HK-2 (cell line): ENCODE measurements around the gene MAS1L.
A peak's percentile ranks its signal among the peaks of the same experiment; 100 is the strongest.

Experiments
- DNase-seq: peaks from one replicate; pipeline ENCODE4 v3.0.0-alpha.2; 2018; ENCODE audit not compliant: unreplicated experiment

The MAS1L gene, protein sequence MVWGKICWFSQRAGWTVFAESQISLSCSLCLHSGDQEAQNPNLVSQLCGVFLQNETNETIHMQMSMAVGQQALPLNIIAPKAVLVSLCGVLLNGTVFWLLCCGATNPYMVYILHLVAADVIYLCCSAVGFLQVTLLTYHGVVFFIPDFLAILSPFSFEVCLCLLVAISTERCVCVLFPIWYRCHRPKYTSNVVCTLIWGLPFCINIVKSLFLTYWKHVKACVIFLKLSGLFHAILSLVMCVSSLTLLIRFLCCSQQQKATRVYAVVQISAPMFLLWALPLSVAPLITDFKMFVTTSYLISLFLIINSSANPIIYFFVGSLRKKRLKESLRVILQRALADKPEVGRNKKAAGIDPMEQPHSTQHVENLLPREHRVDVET

DNA sequence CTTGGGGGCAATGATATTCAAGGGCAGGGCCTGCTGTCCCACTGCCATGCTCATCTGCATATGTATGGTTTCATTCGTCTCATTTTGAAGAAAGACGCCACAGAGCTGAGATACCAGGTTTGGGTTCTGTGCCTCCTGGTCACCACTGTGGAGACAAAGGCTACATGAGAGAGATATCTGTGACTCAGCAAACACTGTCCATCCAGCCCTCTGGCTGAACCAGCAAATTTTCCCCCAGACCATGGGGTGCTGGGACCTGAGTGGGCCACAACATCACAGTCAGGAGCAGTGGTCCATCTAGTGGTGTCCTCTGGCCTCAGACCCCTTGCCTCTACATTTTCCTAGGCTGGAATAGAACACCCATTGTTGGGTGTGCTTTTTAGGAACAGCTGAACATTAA lies at the start of gene MAS1L:
TSS of gene MAS1L (minus strand) at position 297 of the 400 bp plus-strand sequence. CDS start at position 243, 54 bp downstream.
- no peak for DNase-seq

DNA sequence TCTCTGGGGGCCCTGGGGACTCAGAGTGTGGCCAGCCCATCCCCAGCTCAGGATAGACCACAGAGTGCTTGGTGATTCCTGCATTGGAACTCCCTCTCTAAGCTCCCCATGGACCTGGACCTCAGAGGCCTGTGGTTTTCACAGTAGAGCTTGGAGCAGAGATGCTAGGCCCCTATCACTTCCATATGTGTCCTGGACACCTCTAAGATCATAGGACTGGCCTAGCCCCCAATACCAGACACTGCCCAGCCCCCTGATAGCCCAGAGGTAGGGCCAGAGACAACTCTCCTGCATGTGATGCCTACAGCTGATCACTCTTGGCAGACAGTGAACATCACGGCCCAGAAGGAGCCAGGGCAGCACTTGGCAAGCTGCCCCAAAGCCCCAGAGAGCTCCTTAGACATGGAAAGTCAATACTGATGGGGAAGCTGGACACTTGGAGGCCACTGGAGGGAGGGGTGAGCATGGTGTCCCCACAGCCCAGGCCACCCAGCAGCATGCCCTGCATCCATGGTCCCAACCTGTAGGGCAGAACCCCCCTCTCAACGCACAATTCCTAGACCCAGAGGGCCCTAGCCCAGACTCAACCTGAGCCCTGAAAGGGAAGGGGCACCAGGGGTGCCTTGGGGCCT lies 44.7 kb upstream of the MAS1L start:
- no peak for DNase-seq

DNA sequence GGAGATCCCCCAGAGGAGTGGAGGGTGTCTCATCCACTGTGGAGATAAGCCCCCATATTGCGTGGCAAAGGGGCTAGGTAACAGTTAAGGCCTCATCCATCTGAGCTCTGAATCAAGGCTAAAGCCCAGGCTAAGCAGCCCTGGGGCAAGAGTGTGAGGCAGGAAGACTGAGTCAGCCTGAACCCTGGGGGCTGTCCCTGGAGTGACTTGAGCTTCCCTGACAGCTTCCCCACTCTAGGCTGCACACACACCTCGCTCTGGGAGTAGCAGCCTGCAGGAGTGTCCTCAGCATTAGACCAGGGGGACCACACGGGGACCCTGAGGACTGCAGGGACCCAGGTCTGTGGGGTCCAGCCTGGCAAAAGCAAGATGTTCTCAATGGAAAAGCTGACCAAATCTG lies 43.9 kb upstream of the MAS1L start:
- DNase-seq: no peak

DNA sequence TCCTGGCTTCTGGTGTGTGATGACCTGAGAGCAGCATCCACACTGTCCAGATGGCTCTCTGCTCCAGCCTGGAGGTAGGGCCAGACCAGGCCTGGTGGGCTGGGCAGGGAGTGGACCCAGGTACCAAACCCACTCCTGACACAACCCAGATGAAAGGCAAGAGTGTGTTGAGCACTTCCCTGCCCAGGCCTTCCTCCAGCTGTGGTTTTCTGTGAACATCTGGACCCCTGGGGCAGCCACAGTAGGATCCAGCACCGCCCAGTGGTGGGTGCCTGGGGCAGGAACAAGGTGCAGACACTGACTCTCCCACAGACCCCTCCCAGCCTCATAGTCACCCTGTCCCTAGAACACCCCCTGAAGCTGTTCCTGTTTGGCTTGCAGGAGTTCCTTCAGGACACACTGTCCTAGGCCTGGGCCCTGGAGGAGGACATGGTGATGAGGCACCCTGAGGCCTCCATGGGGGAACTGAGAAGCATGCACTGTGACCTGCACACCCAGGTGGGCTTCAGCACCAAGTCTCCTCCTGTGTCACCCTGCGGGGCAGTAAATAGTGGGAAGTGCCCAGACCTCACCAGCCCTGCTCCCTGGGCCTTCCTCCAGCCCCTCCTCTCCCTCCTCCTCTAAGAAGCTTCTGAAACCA lies 43.0 kb upstream of the MAS1L start:
- DNase-seq: no peak

DNA sequence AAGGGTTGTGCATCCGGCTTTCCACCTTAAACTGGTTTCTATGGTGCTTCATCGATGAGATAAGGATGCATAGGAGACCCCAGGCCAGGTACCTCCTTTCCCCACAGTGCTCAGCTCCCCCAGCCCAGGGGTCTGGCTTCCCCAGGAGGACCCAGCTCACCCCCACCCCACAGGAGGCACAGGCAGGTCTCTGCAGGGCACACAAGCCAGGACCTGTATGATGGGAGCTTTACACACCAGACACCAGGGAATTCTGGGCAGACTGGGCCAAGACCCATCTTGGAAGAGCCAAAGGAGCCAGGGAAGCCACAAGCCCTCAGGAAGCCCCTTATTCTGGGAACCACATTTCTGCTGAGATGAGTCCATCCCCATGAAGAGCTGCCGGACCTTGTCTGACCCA lies 42.2 kb upstream of the MAS1L start:
- no peak for DNase-seq

DNA sequence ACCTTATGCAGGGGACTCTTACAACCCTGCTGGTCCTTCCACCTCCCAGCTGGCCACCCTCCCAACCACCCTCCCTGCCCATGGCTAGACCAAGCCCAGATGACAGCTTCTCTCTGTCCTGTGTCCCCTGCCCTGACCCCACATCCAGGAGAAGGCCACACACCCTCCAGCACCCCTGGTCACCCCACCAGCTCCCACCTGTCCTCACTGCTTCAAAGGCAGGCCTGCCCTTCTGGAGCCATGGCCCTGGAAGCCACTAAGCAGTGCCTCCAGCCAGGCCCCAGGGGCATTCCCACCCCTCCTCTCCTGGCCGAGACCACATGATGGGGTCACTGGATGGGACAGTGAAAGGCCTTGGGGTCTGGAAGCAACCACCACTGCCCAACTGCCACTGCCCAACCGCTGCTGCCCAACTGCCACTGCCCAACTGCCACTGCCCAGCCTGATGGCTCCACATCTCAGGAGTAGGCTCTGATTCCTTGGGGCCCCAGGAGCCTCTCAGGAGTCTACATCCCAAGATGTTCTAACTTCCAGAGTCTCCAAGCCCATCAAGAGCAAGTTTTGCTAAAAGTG lies 41.3 kb upstream of the MAS1L start:
- DNase-seq: no peak

DNA sequence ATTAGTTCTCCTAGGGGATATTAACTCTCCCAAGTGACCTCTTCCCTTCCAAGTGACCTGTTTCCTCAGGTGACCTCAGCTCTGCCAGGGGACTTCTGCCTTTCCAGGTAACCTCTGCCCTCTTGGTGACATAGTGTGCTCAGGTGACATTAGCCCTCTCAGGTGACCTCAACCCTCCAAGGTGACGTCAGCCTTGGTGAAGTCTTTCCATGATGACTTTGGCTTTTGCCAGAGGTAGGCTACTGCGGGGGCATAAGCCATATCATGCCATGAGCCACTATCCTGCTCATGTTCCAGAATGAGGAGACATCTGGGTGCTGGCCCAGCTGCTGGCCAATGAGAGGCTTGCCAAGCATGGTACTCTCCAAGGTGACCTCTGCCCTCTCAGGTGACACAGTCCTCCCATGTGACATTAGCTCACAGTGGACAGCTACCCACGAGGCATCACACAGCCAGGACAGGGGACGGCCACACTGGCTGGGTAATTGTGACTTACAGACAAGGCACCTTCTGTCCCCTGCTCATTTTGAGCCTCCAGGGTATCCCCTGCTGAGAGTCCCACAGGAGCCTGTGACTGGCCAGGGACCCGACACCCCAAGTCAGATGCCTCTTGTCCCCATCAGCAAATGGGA lies 40.7 kb upstream of the MAS1L start:
- no peak for DNase-seq

DNA sequence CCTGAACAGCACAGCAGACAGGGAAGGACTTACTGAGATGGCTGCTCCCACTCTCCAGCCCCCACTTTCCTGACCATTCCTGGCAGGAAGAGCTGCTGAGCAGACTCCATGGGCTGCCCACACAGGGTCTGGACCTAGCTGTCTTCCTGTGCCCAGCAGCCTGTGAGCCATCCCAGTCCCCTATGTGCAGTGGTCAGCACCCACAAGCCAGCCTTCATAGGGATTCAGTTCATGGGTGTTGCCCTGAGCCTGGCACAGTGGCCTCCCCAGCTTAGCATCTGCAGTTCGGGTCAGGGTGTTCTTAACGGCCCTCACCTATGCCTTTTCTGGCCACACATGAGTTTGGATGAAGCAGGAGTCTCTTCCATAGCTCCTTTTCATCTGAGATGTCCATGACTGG lies 39.8 kb upstream of the MAS1L start:
- DNase-seq: no peak

DNA sequence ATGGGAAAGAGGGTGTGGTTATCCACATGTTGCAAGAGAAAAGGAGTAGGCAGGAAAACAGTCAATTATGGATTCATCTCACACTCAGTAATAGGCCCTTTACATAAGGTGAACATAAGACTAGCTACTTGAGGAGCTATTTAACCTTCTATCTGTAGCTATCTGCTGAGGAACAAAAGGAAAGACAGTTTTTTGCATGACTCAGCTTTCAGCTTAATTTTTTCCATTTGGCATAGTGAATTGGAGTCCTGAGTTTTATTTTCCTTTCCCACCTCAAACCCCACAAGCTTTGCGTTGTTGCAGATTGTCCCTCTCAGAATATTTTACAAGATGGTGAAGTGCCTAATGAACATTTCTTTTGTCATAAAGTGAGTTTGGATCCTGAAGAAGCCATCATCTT lies 39.4 kb upstream of the MAS1L start:
- DNase-seq: no peak

DNA sequence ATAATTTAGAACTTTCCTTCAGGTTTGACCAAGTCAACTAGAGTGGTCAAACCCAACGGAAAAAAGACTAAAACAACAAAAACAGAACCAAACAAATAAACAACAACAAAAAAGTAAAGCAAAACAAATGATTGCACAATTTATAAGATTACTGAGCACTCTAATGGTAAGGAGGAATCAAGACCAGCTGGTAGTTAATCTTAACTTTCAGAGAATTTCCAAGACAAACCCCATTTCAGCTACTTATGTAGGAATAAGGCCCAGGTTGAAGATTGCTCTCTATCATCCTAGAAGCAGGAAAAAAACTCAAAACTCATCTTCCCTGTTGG lies 37.5 kb upstream of the MAS1L start:
- DNase-seq: no peak

DNA sequence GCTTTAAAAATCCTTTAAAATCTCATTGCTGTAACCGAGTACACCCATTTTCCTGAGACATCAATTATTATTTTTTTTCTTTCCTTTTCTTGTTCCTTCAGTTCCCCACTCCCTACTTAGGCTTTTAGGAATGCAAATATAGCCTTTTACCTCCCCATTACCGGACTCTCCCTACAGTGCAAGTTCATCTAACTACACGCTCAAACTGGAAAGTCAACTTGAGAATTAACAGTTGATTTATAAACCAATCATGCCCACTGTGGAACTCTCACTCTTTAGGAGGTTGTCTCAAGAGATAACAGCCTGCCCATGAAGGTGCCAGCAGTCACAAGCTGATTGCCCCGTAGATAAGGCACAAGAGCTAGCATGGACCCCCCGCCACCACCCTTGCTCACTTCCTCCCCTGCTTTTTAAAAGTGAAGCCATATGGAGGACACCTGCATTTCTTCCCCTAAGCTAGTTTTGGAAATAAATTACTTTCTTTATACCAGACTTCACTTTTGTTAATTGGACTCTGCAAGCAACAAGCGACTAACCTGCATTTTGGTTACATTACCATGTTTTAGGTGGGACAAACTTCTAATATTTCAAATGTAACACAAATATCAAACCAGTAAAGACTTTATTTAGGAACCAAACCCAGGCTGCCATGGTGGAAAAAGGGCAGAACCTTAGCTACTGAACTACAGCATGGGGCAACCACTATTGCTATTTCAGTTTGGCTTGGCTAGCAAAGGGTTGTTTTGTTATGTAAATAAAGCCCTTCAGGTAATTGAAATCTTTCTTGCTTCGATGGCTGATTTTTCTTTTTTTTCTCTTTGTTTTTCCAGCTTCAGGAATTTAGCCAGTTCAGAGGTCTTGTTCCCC lies 36.9 kb upstream of the MAS1L start:
- DNase-seq: no peak

DNA sequence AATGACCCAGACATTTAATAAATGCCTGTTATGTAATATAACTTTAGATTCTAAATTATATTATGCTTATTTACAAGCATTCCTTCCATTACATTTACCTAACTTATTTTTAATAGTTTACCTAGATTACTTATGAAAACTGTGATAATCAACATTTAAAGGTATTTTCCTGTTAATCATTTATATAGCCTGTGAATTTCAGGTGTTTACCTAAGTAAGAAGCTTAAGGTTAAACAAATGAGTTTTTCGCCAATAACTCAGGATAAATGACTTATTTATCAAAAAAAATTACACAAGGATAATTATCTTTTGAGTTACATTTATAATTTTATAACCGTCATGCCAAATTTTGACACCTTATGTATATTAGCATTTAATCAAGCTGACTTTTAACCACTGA lies 36.3 kb upstream of the MAS1L start:
- no peak for DNase-seq

DNA sequence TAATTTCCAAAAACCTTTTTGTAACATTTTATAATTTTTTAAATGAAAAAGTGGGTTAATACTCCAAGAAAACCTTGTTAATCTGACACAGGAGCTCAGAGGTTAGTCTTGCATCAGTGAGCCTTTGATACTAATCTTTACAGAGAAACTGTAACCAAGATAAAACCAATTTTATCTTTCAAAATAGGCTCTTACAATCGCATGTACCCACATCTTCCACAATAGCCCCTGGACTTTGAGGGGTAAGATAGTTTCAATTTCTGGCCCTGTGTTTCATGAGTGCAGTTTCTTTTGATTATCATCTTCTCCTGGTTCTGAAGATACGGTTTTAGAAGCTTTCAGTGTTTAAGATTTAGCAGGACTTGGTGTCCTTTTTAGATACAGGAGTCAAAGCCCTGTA lies 34.5 kb upstream of the MAS1L start:
- DNase-seq: no peak

DNA sequence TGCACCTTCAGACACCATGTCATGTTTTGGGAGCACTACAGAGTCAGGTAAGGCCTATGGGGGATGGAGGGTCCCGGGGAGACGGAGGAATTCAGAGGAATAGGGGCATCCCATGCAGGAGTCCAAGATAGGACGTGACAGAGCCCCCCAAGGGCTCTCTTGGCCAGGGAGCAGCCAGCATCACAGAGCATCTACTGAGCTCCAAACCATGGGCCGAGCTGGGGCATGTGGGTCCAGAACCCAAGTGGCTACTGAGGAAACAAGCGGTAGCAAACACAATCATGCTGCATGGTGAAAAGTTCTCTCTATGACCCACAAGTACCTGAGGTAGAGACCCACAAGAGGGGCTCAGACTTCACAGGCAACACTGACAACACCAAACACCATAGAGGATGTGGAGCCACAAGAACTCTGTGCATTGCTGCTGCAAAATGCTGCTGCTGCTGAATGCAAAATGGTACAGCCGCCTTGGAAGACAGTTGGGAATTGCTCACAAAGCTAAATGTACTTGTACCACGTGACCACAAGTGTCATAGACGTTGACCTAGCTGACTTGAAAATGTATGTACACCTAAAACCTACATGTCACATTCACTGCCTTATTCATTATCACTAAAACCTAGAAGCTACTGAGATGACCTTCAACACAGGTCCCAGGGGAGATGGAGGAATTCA lies 33.4 kb upstream of the MAS1L start:
- DNase-seq: no peak

DNA sequence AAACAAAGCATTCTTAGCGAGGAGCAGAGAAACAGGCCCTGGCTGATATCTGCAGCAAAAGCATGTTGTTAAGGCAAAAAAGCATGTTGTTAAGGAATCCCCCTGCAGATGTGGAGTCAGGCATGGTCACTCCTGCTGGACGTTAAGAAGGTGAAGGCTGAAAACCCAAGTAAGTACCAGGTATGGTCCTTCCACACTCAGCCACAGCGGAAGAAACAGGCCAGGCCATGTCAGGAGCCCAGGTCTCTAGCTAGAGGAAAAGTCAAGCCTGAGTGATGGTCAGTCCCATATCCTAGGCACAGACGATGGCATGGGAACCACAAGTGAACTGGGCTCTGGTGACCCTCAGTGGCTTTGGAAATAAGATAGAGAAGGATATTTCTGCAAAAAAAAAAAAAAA lies 32.5 kb upstream of the MAS1L start:
- no peak for DNase-seq

DNA sequence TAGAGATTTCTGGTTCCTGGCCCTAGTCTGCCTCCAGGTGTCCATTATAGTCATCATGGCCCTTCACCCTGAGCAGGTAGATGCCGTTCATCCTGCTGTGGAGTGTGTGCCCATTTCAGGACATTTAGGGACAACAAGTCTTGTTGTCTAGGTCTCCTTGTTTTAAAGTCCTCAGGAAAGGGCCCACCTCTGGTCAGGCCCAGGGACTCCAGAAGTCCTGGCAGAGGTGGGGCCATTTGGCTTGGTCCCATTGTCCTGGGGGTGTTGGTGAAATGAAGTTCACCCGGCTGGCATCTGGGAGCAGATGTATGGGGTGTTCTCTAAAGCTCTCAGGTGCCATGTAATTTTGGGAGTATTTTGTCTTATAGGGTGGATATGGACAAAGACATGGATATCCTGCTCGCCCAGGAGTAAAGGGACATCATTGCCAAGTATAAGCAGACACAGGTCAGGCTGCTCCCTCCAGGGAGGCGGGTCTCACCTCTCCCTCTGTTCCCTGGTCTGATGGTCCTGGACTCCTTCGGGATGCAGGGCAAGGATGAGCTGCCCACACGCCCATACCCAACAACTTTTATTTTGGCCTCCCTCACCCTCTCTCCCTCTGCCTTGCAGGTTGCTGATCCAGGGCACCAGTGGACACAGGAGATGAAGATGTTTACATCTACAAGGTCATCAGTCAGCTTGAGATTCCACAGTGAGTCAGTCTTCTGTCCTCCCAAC lies 31.7 kb upstream of the MAS1L start:
- DNase-seq: no peak

DNA sequence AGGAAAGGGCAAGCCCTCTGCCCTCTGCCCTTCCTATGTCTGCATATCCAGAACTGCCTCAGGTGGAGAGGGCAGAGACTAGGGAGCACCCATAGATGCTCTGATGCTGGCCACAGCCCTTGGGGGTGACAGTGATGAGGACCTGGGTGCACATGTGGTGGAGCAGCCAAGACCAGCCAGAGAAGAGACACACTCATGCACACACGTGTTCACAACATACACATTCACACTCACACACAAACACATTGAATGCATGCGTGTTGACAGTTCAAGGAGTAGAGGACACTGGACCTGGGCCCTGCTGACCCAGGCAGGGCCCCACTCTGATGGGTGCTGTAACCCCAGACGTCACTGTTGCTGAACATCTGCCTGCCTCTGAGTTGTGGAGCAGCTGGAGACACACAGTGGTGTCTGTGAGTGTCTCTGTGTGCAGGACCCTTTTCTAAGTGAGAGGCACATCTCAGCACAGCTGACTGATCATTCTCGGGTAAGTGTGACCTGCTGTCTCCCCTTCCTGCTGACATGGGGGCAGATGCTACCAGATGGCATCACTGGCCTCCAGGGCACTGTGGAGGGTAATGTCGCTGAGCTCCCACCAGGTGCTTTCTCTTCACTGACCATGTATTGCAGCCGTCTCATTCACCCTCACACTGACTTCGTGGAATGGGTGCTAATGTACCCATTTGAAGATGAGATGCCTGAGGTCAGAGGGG lies 30.1 kb upstream of the MAS1L start:
- no peak for DNase-seq

DNA sequence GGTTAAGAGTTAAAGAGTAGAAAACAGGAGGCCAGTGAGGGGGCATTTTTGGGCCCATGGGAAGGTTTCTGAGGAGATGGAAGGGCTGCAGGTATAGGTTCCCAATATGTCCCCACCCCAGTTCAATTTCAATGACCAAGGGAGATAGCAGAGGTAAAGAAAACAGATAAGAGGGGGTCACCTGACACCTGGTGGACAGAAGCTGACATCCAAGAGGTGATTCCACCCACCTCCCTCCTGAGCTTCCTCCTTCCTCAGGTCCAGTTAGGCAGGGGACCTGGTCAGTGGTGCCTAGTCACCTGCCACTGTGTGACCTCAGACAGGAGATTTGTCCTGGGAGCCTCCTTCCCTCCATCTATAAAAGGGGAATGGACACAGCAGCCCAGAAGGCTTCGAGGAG lies 29.5 kb upstream of the MAS1L start:
- no peak for DNase-seq

DNA sequence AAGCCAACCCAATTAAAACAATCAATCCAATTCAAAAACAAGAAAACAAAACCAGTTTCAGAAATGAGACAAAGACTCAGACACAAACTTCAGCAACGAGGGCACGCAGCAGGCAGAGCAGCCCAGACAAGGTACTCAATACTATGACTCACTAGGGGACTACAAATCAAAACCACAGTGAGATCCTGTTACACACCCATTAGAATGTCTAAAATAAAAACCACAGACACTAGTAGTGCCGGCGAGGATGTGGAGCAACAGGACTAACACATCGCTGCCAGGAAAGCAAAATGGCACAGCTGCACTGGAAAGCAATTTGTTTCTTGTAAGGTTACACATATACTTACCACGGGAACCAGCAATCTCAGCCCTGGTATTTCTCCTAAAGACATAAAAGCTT lies 28.4 kb upstream of the MAS1L start:
- DNase-seq: peak; percentile 26
